Skin of body (tissue), 2 donors: ENCODE data around the gene TMEM244. TPM values are rescaled to one million over a fixed set of nuclear protein-coding genes. Genes with fewer than 3 reads are reported as not detected.
"Not testable (repeated sequence)": the region's sequence is repeated elsewhere in the genome, so short reads cannot be mapped to it uniquely, and the experiment has no call there.

Experiments
- DNase-seq: peaks from one replicate; lab custom pipeline; 2025; lab: John Stamatoyannopoulos, UW
- total RNA-seq: library from RNA; depleted of rRNA; stranded (reverse); fragments of >200 nt; gene quantifications from one replicate; pipeline ENCODE4 v1.2.3, GENCODE V29; 2014

TMEM244 gene
- 4.2 TPM for total RNA-seq

DNA sequence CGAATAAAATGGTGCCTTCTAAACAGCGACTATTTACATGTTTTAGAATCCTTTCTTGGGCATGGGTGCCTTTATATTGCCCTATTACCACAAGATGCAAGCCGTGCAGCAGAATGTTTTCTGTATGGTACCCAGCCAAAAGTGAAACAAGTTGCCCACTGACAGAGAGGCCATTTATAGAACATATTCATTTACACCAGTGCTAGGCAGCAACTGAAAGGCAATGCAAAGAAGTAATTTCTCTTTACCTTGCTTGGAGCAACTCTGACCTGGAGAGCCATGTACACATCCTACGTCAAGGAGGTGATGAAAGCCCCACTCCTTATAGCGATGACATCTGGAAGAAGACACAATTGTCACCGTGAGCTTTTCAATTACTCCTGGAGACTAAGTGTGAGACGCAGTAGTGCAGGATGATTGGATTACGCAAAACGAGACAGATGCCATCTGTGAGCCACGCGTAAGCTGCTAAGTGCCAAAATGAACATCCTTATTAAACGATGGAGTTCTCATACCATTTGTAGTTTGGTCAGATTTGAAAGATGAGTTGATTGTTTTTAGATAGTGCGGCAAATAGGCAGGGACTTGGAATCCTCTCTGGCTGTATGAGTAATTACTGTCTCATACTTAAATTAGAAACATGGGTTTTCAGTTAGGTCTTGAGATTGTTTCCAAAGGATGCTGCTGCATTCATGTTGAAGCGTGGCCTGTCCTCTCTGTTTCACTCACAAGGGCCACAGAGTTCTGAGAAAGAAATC is at the start of gene TMEM244:
TMEM244 (minus strand) TSS at position 408 of the 758 bp plus-strand sequence; CDS start at position 281, 127 bp downstream.
- DNase-seq, result peak; percentile 46

- DNase-seq, result no peak
These were observed 47.7 kb upstream of the TMEM244 start for GRCh38 chr6:129908858-129909257.

DNA sequence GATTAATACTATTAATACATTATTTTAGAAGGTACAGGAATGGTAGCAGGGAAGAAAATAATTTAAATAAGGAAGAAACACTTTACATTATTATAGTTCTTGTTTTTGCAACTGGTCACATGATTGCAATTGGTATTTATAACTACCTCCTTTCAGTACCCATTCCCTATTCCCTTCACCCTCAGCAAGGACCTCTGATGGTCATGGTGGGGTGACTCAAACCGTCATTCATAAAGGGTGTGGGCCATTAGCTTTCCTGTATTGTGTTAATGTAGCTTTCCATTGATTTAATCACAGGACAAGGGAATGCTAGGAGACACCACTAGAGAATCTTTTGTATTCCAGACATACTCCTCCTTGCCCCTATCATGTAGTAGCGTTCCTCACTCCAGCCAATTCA is 47.2 kb upstream of the TMEM244 start:
- DNase-seq, result no peak

DNA sequence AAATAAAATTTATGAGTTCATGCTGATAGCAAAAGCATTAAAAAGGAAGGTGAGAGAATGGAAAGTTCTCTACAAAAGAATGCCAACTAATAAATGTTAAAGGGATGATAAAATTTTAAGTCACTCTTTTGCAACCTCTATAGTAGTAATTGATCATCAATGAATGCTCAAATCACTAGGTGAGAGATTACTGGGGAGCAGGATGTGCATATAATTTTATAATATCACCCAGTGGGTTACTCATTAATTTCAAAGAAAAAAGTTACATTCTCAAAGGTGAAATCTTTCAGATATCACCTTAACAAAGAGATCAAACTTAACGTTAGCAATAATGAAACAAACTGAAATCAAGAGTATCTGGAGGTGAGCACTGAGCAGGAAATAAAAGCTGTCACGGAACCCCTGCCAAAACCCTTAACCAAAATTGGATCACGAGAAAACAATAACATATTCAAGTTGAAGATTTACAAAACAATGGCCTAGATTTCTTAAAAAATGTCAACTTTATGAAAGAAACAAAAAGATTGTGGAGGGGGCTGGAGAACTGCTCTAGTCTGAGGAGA is 45.5 kb upstream of the TMEM244 start:
- DNase-seq, result no peak

DNA sequence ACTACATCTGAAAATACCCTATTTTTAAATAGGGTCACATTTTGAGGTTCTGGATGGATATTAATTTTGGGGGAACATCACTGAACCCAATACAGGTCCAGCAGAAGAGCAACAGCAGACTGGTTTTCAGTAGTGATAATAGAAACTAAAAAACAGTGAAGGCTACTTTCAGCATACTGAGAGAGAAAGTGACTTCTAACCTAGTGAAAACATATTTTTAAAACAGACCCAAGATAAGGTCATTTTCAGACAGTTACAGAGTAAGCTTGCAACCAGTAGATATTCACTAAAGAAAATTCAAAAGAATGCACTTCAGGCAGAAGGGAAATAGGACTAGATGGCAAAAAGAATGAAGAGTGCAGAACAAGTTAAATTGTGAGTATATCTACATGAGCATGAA is 42.0 kb upstream of the TMEM244 start:
- DNase-seq, result no peak

DNA sequence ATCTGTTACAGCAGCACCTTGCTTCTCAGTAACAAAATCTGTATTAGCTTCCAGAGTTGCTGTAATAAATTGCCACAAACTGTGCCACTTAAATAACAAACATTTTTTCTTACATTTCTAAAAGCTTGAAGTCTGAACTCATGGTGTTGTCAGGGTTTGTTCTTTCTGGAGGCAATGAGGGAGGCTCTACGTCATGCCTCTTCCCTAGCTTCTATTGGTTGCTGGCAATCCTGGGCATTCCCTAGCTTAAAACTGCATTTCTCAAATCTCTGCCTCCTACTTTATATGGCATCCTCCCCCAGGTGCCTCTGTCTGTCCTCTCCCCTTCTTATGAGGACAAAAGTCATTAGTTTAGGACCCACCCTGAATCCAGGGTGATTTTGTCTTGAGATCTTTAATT is 41.6 kb upstream of the TMEM244 start:
- no peak for DNase-seq

- DNase-seq, result no peak
These were observed 40.8 kb upstream of the TMEM244 start for GRCh38 chr6:129901910-129902309.

- DNase-seq, result no peak
These were observed 34.6 kb upstream of the TMEM244 start for GRCh38 chr6:129895692-129896091.

DNA sequence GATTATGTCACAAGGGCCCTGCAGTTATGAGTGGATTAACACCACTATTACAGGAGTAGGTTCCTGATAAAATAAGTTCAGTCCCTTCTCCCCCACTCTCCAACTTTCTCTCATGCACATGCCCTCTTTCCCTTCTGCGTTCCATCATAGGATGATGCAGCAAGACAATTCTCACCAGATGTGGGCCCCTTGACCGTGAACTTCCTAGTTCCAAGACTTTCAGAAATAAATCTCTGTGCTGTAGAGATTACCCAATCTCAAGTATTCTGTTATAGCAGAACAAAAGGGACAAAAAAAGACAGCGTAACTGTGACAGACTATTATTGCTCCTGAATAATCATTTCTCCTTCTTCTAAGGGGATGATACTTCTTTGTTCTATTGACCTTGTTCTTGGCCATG is 33.8 kb upstream of the TMEM244 start:
- peak; percentile 2 for DNase-seq

GRCh38 chr6:129893640-129894039 is 32.5 kb upstream of the TMEM244 start:
- DNase-seq, result peak; percentile 36

DNA sequence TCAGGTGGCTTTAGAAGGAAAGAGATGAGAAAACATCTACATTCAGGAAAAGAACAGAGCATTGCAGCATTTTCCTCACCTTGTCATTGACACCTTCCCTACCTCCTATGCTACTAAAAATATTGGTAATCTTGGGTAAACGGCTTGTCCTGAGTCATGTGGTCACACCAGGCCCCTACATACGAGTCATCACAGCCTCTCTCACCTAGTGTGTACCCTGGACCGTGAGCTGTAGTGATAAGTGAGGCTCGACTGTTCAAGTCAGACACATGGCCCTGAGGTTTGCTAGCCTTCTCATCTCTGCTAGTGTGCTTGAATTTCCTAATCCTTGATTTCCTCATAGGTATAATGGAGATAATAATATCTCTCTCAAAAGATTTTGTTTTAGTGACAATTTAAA is 29.6 kb upstream of the TMEM244 start:
- DNase-seq, result no peak

DNA sequence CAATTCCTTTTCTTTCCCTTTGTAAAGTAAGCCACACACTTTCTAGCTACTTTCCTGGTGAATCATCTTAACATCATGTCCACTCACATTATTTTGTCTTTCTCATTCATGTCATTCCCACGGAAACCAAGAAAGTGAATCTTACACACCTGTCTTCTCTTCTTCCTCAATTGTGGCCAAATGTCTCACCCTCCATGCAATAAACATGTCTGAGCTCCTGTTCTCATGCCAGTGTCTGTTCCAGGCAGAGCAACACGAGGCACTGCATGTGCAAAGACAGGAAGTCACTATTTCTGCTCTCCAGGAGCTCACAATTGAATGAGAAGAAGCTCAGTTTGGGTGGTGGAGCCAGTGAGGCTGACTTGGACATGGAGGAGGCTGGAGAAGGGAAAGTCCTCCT is 29.0 kb upstream of the TMEM244 start:
- no peak for DNase-seq

DNA sequence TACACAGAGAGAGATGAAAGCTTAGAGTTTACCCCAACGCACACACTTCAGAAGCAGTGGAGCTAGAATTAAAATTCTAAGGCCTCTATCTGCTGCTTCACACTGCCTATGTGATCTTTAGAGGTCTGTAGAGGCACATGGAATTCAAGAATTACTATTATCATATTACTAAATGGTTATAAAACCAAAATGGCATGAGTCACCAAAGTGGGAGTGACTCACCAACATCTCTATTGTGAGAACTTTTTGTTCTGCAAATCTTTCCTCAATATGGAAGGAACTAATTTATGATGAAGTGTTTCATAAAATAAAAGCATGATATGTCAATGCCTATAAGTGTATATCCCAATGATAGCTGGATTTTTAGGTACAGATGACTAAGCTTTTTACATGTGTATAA is 28.5 kb upstream of the TMEM244 start:
- DNase-seq, result no peak

DNA sequence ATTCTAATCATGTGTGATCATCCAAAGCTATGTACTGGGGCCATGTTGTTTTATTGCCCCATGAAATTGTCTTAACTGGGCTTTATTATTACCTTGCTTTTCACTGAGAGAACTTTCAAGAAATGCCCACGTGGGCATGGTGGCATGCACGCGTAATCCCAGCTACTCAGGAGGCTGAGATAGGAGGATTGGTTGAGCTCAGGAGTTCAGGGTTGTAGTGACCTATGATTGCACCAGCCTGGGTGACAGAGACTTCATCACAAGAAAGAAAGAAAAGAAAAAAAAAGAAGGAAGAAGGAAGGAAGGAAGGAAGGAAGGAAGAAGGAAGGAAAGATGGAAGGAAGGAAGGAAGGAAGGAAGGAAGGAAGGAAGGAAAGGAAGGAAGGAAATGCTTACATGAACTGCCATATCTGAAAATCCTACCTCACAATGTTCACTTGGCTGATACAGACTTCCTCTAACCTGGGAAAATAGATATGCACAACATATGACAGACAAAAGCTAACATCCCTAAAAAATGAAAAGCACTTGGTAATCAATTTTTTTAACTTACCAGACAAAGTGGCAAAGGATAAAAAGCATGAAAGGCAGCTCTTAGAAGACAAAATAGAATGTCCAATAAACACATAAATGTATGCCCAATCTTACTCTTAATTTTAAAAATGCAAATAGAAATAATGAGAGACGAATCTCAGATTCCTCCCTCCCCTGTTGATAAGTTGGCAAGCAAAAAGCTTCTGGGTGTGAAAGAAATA is 25.5 kb upstream of the TMEM244 start:
- no peak for DNase-seq

DNA sequence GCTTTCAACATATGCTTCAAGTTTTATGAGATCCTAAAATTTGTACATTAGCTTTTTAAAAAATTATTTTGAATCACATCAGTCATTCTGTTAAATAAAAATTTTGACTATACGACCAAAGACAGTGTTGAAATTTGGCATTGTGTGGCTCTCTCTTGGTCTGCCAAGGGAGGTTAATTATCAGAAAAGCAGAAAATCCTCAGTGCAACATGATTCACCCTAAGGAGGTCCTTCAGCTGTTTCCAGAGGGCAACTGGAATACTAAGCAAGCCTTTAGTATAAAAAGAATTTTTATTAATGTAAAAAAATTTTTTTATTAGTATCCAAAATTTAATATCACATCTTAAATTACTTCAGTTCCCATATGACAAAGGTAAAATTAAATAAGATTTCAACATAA is 23.1 kb upstream of the TMEM244 start:
- DNase-seq, result no peak

GRCh38 chr6:129882510-129883023 is 21.5 kb upstream of the TMEM244 start:
- DNase-seq, result no peak

DNA sequence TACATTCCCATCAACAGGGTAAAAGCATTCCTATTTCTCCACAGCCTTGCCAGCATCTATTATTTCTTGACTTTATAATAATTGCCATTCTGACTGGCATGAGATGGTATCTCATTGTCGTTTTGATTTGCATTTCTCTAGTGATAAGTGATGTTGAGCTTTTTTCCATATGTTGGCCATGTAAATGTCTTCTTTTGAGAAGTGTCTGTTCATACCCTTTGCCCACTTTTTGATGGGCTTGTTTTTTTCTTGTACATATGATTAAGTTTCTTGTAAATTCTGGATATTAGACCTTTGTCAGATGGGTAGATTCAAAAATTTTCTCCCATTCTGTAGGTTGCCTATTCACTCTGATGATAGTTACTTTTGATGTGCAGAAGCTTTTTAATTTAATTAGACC is 16.8 kb upstream of the TMEM244 start:
- not testable (repeated sequence) for DNase-seq

GRCh38 chr6:129875610-129876520 is 14.8 kb upstream of the TMEM244 start:
- DNase-seq, result no peak

DNA sequence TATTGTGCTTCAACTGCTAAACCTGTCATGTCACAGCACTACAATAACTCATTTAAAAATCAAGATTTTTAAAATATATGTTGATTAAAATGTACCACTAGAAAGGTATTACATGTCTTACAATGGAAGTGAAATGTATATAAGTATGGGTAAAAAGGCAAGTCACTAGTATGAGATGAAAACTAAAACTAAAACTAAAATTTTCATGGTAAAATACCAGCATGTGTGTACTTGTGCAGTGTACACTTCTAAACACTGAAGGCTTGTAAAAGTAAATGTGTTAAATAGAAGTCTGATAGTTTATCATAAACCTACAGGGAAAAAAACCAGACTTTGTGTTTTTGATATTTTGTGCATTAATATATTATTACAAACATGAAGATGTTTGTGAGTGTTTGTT is 13.7 kb upstream of the TMEM244 start:
- DNase-seq, result no peak

- no peak for DNase-seq
These were observed 11.5 kb upstream of the TMEM244 start for GRCh38 chr6:129872586-129872985.

DNA sequence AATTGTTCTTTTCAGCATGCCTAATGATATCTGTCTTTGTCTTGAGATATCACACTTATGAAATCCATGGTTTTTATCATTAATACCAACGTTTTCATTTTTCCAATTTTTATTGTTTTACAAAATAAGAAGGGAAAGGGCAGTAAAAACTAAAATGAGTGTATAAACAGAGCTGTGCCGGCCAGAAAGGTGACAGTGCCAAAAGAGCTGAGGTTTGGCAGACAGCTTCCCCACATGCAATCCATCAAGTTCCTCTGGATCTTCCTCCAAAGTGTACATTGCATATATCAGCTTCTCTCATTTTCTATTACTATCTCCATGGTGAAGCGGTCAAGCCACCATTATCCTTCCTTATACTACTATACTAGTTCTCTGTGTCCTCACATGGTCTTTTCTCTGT is 10.1 kb upstream of the TMEM244 start:
- DNase-seq, result peak; percentile 6
